ENCODE results near the gene ATG10. TPM values are rescaled to one million over a fixed set of nuclear protein-coding genes. Genes with fewer than 3 reads are reported as not detected.

The ATG10 gene
- 10 to 100 TPM in 1 of 4 donors, 1 to 10 TPM in 3; 5.6 to 10.7 (median 8.3) TPM for total RNA-seq

GRCh38 chr5:81971712-81972491, at the start of gene ATG10:
ATG10 (plus strand) TSS chr5:81972023; CDS start chr5:81987571, 15,548 bp downstream.
- Histone ChIP-seq H3K27me3 (no peaks in the 10 kb centered on the region), H3K4me3 (peak within 1 kb of the TSS; percentile 93), H3K36me3 (no peaks in the 10 kb centered on the region), H3K9me3 (no peaks in the 10 kb centered on the region), H3K27ac (peak within 1 kb of the TSS; percentile 99), H3K4me1 (peaks cover 19% of the 10 kb centered on the region)
- TF ChIP-seq CTCF (IDR thresholded peaks at IDR 0.05): no peak
- TF ChIP-seq EP300 (IDR thresholded peaks at IDR 0.05): no peak
- peak; percentile 73 to 92 (median 88) for TF ChIP-seq POLR2AphosphoS5 (IDR thresholded peaks at IDR 0.05)
- peak; percentile 52 to 95 for TF ChIP-seq POLR2A (IDR thresholded peaks at IDR 0.05)
- WGBS: under 1% methylated on average over 40 of the region's 77 CpGs
- peak; percentile 92 for DNase-seq (ENCODE audit: low spot score in 2 of 2)

- no peaks in the 10 kb centered on the region for H3K9me3 ChIP-seq
- H3K27ac ChIP-seq: no peak overlapping the region
- WGBS: 69% methylated on average over 4 of the region's 4 CpGs
- H3K27me3 ChIP-seq: no peaks in the 10 kb centered on the region
- no peak for TF ChIP-seq EP300 (IDR thresholded peaks at IDR 0.05)
- no peak for TF ChIP-seq CTCF (IDR thresholded peaks at IDR 0.05)
- no peak for TF ChIP-seq POLR2A (IDR thresholded peaks at IDR 0.05)
- no peak for TF ChIP-seq POLR2AphosphoS5 (IDR thresholded peaks at IDR 0.05)
- no peaks in the 10 kb centered on the region for H3K4me1 ChIP-seq
- DNase-seq (ENCODE audit: low spot score in 2 of 2): no peak
- no peak overlapping the region for H3K4me3 ChIP-seq
- H3K36me3 ChIP-seq: no peaks in the 10 kb centered on the region
Observed at GRCh38 chr5:81922854-81923279, 49.0 kb upstream of the ATG10 start.

DNA sequence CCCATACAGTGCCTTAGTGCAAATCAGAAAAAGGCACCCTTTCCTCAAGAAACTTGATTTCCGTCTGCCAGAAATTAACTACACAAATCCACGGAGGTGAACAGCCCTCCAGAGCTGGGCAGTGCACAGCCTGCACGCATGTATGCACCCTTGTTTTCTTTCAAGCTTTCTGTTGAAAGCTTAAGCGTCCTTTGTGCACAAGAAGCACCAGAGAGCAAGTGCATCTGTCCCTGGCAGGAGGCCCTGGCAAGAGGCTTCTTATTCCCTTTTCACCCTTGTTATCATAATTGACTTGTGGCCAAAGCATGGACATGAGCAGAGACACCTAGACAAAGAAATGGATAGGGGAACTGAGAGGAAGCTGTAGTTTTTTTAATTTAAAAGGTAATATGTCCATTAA, 47.4 kb upstream of the ATG10 start:
- H3K27me3 ChIP-seq: no peaks in the 10 kb centered on the region
- WGBS: 77% methylated on average over 4 of the region's 4 CpGs
- H3K27ac ChIP-seq: no peak overlapping the region
- H3K4me1 ChIP-seq: no peaks in the 10 kb centered on the region
- H3K4me3 ChIP-seq: no peak overlapping the region
- no peaks in the 10 kb centered on the region for H3K9me3 ChIP-seq
- TF ChIP-seq EP300 (IDR thresholded peaks at IDR 0.05) (no peak), POLR2A (IDR thresholded peaks at IDR 0.05) (no peak), CTCF (IDR thresholded peaks at IDR 0.05) (no peak), POLR2AphosphoS5 (IDR thresholded peaks at IDR 0.05) (no peak)
- no peaks in the 10 kb centered on the region for H3K36me3 ChIP-seq
- no peak for DNase-seq (ENCODE audit: low spot score in 2 of 2)

GRCh38 chr5:81925009-81925408, 46.8 kb upstream of the ATG10 start:
- WGBS: 77% methylated on average over 4 of the region's 4 CpGs
- H3K4me1 ChIP-seq: no peaks in the 10 kb centered on the region
- no peaks in the 10 kb centered on the region for H3K9me3 ChIP-seq
- no peak for TF ChIP-seq EP300 (IDR thresholded peaks at IDR 0.05)
- TF ChIP-seq POLR2AphosphoS5 (IDR thresholded peaks at IDR 0.05): no peak
- TF ChIP-seq POLR2A (IDR thresholded peaks at IDR 0.05): no peak
- TF ChIP-seq CTCF (IDR thresholded peaks at IDR 0.05): no peak
- H3K27me3 ChIP-seq: no peaks in the 10 kb centered on the region
- no peak overlapping the region for H3K4me3 ChIP-seq
- H3K27ac ChIP-seq: no peak overlapping the region
- no peaks in the 10 kb centered on the region for H3K36me3 ChIP-seq
- no peak for DNase-seq (ENCODE audit: low spot score in 2 of 2)

DNA sequence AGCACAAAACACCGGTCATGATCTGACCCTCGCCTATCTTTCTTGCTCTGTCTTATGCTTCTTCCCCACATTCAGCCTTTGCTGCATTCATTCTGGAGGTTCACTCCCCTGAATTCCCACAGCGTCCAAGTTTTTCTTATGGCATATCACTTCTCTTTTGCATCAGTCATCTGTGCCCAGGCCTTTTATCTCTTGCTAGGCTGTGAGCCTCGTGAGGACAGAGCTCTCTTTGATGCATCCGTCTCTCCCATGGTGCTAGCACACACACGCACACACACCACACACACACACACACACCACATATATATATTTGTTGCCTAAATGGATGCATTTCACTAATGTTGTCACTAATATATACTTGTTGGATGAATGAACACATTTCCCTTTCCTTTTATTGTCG, 45.8 kb upstream of the ATG10 start:
- Histone ChIP-seq H3K4me1 (no peaks in the 10 kb centered on the region), H3K27ac (no peak overlapping the region), H3K36me3 (no peaks in the 10 kb centered on the region), H3K9me3 (no peaks in the 10 kb centered on the region), H3K4me3 (no peak overlapping the region), H3K27me3 (no peaks in the 10 kb centered on the region)
- WGBS: 78% methylated on average over 7 of the region's 7 CpGs
- TF ChIP-seq POLR2A (IDR thresholded peaks at IDR 0.05) (no peak), EP300 (IDR thresholded peaks at IDR 0.05) (no peak), POLR2AphosphoS5 (IDR thresholded peaks at IDR 0.05) (no peak), CTCF (IDR thresholded peaks at IDR 0.05) (no peak)
- DNase-seq (ENCODE audit: low spot score in 2 of 2): no peak

Data from suprapubic skin (tissue), 4 donors.